Activated CD4-positive, alpha-beta T cell treated with anti-CD3 and anti-CD28 coated beads for 24 hours (primary cell): Measurements from ENCODE around the gene USP6NL.
"Not testable (repeated sequence)": the region's sequence is repeated elsewhere in the genome, so short reads cannot be mapped to it uniquely, and the experiment has no call there.

Experiments
- DNase-seq, 2 donors: peaks; one replicate each; pipeline ENCODE4 v3.0.0-alpha.2; 2020; ENCODE audit warnings: low read depth in 2 of 2

USP6NL gene

GRCh38 chr10:11611248-11612020, at the start of gene USP6NL:
Gene USP6NL, minus strand, starts transcription at chr10:11611650. Its CDS starts 14,016 bp downstream, at chr10:11597634.
- peak; percentile 35 to 48 for DNase-seq

DNA sequence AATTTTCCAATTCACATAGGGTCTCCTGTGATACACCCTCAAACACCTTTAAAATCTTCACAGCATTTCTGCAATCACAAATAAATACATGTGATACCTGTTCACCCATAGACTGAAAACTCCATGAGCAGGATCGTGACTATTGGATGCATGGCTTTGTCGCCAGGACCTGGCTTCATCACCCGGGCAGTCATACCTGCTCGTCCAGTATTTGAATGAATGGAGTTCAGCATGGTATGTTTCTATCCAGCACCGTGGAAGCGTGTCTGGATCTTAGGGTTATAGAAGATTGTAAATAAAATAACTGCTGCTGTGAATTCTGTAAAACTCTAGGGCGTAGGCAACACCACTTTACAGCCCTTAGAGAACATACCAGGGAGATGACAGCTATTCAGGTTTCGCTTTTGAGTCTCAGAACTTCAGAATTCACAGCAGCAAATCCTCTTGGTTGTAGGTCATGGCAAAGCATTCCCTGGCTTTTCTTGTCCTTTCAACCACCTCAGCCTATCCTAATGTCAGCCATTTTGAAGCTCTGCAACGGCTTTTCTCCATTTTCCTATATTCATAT, 47.4 kb upstream of the USP6NL start:
- no peak for DNase-seq

DNA sequence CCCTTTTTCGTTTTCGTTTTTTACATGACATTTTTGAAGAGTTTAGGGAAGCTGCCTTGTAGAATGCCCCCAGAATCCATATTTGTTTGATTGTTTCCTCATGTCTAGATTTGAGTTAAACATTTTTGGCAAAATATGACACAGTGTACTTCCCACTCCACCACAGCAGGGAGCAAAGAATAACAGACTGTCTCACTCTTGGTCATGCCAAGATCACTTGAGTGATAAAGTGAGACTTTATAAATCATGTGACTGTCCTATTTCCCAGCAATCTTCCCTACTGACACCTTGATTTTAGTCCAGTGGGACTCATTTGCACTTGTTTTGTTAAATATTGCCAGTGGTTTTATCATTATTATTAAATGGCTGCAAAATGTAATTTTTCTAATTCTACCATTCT, 44.4 kb upstream of the USP6NL start:
- DNase-seq = no peak

- no peak for DNase-seq
Measured at GRCh38 chr10:11654659-11655058, 43.2 kb upstream of the USP6NL start.

DNA sequence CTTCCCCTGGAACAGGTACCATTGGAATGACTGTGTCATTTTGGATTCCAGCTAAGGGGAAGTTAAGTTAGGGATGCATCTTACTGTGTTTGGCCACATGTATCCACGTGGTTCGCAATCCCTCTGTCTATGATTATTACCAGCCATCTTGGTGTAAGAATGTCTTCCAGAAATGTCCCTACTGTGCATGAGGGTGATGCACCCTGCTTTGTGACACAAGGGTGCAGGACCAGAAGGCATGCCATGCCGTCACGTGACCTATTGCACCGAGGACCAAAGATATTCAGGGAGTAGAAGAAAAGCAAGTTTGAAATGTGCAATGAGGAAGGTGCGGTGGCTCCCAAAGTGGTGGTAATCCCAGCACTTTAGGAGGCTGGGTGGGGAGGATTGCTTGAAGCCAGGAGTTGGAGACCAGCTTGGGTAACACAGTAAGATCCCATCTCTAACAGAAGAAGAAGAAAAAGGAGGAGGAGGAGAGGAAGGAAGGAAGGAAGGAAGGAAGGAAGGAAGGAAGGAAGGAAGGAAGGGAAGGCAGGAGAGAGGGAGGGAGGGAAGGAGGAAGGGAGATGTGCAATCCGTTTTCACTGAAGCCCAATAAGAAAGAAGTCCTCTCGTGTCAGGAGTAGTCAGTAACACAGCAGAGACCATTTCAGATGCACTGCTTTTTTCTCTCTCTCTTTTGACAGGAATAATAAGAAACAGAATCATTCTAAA, 42.5 kb upstream of the USP6NL start:
- no peak for DNase-seq

GRCh38 chr10:11647676-11648075, 36.2 kb upstream of the USP6NL start:
- no peak for DNase-seq

GRCh38 chr10:11646450-11646849, 35.0 kb upstream of the USP6NL start:
- DNase-seq = no peak

DNA sequence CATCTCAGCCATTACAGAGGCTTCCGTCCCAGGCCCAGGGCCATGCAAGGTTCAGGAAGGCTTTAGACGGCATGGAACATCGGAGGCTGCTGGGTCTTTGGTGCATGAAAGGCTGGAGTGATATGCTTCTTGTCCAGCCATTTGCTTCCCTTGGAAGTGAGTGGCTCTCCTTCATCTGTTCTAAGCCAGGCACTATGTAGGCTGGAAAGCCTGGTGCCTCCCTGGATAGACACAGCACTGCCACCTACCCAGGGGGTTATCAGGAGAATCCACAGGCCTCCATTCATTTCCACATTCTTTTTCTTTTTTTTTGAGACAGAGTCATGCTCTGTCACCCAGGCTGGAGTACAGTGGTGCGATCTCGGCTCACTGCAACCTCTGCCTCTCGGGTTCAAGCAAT, 31.6 kb upstream of the USP6NL start:
- DNase-seq = no peak

GRCh38 chr10:11642566-11642965, 31.1 kb upstream of the USP6NL start:
- no peak for DNase-seq

- DNase-seq = no peak
Measured at GRCh38 chr10:11639849-11640764, 28.7 kb upstream of the USP6NL start.

DNA sequence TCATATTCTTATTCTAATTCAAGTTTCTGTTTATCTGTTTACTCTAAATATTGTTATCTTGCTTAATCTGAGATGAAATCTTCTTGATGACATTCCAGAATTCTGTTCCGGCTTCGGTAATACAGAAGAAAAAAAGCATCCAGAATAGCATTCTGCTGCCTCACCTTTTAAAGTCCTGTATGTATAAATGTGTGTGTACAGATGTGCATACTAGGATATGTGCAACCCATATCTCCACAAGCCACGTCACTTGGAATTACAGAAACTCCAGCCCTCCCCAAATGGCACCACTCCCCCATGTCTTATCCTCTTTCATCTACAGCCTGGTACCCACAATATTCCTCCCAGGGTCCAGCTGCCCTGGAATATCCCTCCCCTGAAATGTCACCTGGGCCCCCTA, 27.9 kb upstream of the USP6NL start:
- no peak for DNase-seq

GRCh38 chr10:11638055-11638698, 26.7 kb upstream of the USP6NL start:
- DNase-seq = no peak

DNA sequence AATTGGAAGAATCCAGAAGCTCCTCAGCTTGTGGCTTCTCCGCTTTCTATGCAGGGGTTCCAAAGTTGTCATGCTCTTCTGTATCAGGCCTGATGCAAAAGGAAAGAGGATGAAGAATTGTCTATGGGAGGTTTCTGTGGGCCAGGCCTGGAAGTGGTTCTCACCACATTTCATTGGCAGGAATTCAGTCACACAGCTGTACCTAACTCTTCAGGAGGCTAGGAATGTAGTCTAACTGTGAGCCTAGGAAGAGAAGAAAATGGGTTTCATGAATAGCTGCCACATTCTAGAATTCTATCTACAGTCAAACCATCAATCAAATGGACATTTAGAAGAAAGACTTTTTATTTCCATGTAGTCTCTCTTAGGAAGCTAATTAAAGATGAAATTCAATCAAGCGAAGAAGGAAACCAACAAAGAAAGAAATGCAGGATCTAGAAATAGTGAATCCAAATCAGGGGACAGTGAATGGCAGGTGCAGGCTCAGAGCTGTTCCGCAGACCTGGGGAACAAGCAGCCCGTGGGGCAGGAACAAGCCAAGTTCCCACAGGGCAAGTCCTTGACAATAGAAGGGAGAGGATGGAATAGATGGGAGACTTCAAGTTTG, 25.4 kb upstream of the USP6NL start:
- DNase-seq = no peak

DNA sequence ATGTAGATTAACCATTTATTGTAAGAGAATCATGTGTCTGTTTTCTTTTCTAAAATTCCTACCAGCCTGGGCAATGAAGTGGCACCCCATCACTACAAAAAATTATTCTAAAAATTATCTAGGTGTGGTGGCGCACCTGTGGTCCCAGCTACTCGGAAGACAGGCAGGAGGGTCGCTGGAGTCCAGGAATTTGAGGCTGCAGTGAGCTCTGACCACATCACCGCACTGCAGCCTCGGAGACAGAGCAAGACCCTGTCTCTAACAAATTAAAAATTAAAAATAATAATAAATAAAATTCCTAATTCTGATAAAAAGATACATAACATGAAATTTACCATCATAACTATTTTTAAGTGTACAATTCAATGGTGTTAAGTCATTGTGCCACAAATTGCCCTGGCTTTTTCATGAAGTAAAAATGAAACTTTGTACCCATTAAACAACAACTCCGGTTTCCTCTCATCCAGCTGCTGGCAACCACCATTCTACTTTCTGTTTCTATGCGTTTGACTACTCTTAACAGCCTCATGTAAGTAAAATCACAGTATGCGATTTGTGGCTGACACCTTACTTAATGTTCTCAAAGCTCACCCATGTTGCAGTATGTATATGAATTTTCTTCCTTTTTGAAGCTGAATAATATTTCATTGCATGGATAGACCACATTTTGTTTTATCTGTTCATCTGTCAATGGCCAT, 20.6 kb upstream of the USP6NL start:
- DNase-seq = no peak

DNA sequence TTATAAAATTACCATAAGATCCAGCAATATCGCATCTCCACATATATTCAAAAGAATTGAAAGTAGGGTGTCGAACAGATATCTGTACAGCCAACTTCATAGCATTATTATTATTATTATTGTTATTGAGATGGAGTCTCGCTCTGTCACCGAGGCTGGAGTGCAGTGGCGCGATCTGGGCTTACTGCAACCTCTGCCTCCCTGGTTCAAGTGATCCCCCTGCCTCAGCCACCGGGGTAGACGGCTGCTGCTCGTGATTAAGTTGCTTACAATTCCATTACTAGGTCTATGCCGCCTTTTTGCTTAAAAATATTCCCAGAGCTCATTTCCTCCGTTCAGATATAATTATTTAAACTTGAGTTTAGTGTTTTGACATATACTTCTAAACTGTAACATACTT, 19.8 kb upstream of the USP6NL start:
- no peak for DNase-seq

GRCh38 chr10:11629731-11630130, 18.3 kb upstream of the USP6NL start:
- DNase-seq = no peak

DNA sequence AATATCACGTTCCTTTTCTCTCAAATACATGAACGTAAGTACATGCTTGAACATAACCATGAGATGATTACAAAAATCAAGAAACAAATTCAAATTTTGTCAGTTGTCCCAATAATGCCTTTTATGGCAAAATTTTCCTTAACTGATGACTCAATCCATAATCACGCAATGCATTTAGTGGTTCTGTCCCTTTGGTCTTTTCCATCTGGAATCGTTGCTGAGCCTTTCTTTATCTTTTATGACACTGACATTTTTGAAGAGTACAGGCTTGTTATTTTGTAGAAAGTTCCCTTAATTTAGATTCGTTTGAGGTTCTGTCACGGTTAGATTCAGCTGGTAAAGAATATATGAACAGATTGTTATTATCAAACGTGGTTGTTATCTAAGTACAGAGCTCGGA, 16.5 kb upstream of the USP6NL start:
- DNase-seq = not testable (repeated sequence)

DNA sequence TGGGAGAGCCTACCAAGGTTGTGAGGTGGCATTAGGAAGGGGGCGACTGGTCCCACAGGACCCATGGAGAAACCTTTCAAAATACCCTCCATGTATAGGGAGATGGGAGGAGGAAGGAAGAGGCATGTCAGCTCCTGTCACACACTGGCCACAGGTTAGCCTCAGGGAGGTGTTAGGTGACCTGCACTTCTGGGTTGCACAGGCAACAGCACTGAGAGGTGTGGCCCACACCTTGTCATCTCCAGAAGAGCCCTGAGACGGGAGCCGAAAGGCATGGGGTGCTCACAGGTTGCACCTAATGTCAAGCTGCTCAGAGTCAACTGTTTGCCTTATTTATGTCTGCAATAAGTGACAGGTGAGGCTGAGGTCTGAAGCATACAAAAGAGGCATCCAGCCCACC, 14.6 kb upstream of the USP6NL start:
- DNase-seq = no peak

- DNase-seq = no peak
Measured at GRCh38 chr10:11625019-11625735, 13.7 kb upstream of the USP6NL start.

DNA sequence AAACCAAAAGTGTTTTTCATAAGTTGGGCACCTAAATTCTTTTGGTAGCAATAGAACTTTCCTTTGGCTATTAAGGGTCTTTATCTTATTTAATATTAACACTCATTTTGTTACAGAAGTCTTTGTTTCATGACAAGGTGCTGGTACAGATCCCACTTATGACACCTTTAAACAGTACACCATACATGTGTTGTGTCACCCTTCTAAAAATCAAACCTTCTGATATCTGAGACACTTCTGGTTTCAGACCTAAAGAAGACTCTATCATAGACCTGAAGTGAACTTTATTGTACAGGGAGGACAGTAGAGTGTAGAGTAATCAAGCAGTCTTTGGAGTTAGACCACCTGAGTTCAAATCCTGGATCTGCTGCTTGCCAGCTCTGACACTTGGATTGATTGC, 5.8 kb upstream of the USP6NL start:
- no peak for DNase-seq
